SH-SY5Y (cell line): Measurements from ENCODE around the gene PALM3.
A peak's percentile ranks its signal among the peaks of the same experiment; 100 is the strongest.

ENCODE experiments used
- GATA2 ChIP-seq: IDR thresholded peaks from 2 replicates; pipeline ENCODE4 v1.6.1; 2011; ENCODE audit warnings: mild to moderate bottlenecking, low read depth, low read length
- GATA3 ChIP-seq: IDR thresholded peaks from 2 replicates; pipeline ENCODE4 v1.6.1; 2011; ENCODE audit warnings: low read depth, mild to moderate bottlenecking, low read length, moderate library complexity

Gene PALM3

DNA sequence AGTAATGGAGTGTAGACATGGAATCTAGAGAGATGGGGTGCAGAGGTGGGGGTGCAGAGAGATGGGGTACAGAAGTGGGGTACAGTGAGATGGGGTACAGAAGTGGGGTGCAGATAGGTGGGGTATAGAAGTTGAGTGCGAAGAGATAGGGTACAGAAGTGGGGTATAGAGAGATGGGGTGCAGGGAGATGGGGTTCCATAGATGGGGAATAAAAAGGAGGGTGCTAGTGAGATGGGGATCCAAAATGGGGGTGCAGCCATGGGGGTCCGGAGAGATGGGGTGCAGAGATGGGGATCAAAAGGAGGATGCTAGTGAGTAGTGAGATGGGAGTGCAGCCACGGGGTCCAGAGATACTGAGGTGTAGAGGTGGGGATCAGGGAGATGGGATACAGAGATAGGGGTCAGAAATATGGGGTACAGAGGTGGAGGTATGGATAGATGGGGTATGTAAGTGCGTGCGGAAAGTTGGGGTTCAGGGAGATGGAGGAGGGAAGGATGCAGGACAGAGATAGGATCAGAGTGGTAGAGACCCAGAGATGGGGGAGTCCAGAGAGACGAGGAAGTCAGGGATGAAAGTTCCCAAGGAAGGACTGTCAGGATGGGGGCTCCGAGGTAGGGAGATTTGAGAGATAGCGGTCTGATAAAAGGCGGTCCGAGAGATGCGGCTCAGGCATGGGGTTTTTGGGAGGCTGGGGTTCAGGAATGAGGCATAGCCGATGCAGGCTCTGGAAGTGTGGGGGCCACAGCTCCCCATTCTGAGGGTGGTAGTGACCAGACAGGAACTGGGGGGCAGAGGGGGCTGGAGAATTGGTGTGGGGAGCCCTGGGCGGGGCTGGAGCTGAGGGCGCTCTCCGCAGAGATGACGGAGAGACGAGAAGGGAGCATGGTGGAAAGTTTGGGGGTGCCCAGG is 3.4 kb downstream of the PALM3 start:
- peak; percentile 44; the same call in 1 of the 2 replicates for TF ChIP-seq GATA2
- TF ChIP-seq GATA3, result no peak

DNA sequence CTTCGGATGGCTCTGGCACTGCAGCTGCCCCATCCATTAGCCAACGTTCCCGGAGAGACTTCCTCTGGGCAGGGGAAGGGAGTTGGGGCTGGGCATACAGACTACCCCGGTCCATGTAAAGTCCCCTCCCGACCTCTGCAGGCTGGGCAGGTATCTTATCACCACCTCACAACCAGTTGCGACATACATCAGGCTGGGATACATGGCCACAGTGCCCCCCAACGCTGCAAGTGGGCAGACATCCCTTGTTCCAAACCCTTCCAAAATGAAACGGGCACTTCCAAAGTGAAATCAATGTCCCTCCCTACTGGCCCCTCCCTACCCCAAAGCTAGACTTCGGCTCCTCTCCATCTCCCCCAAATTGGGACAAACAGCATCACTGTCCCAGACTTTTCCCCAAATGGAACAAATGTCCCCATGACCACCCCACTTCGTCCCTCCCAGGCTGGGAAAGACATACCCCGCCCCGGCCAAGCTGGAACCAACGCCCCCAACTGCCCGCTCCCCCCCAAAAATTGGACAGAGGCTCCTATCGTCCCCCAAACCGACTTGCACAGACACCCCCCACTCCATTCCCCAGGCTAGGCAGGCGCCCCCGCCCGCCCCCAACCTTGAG is 5.0 kb downstream of the PALM3 start:
- no peak for TF ChIP-seq GATA3
- TF ChIP-seq GATA2, result no peak

DNA sequence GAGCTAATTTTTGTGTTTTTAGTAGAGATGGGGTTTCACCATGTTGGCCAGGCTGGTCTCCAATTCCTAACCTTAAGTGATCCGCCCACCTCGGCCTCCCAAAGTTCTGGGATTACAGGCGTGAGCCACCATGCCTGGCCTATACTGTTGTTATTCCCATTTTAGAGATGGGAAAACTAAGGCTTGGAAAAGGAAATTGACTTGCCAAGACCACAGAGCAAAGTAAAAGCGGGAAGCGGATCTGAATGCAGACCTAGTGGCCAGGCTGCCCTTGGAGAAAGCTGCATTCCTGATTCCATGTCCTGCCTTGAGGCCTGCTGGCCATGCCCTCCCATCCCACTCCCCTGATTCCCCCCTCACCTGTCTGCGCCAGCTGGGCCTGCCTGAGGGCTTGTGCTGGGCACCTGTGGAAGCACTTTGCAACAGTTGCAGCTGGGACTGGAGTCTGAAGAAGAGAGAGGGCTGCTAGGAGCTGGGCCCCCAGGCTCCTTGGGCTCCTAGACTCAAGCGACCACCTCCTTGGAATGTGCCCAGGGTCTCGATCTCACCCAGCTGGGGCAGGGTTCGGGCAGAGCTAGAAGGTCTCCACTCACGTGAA is 5.7 kb downstream of the PALM3 start:
- TF ChIP-seq GATA2, result no peak

DNA sequence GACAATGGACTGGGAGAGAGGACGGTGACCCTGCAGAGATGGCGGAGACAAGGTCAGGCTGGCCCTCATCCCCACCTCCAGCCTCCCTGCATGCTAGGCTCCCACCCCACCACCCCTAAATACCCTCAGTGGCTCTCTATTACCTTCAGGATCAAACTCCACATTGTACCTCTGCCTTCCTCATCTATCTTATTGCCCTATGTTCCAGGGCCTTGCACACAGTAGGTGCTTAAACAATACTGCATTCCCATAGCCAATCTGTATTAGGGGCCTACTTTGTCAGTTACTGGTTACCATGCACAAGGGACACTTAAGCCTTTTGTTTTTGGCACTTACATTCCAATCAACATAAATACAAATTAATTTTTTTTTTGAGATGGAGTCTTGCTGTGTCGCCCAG is 6.5 kb downstream of the PALM3 start:
- no peak for TF ChIP-seq GATA2
- no peak for TF ChIP-seq GATA3

DNA sequence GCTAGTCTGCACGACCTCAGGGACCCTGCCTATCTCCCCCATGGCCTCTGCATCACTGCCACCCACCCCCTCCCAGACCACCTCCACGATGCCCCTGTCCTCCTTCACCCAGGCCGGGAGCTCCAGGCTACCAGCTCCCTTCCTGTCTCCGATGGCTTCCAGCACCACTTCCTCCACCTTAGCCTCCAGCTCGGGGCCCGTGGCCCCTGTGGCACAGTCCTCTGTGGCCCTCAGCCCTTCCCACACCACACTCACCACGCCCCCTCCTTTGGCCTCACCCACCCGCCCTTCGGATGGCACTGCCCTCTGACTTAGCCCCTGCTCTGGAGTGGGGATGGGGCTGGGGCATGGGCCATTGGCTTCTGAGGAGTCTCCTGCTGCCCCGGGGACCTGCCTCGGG is 7.2 kb downstream of the PALM3 start:
- TF ChIP-seq GATA3, result no peak
- no peak for TF ChIP-seq GATA2

DNA sequence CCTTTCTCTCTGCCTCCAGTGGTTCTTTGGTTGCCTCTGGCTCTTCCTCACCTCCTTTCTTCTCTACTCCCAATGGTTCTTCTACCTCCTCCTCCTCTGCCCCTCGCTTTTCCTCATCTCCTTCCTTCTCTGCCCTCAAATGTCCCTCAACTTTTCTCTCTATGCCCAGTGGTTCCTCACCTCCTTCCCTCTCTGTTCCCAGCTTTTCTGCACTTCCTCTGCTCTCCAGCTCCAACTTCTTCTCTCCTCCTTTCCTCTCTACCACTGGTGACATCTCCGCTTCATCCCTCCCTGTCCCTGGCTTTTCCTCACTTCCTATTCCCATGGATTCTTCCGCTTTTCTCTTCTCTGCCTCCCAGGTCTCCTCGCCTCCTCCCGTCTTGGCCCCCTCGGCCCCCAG is 7.8 kb downstream of the PALM3 start:
- no peak for TF ChIP-seq GATA3
- no peak for TF ChIP-seq GATA2

DNA sequence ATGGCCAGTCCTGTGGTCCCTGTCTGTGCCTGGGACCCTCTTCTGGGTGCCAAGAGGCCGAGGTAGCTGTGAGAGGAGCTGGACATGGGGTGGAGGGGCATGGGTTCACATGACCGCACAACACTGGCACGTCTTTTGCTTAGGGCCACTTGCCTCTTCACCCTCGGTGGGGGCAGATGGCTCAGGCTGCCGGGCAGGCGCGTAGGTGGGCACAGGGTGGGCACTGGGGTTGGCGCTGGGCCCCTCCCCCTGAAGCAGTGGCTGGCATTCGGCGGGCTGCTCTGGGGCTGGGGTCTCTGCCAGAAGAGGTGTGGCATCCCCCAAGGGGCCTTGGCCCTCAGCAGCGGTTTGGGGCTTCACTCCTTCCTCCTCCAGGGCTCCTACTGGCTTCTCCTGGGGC is 8.4 kb downstream of the PALM3 start:
- TF ChIP-seq GATA2, result no peak
- no peak for TF ChIP-seq GATA3

DNA sequence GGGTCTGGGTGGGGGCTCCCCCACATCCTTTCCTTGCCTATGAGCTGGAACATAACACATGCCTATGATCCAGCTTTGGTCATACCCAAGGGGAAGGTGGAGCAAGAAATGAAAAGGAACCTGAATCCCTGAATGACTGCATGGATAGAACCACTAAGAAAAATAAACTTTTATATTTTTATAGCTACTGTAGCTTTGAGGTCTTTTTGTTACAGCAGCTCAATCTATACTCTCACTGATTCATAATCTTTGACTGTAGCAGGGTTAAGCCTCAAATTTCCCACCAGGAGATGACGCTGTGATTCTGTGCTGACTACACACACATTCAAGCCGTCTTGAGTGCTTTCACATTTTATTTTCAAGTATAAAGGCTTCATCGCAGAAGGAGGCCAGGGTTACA is 8.8 kb downstream of the PALM3 start:
- no peak for TF ChIP-seq GATA2
- no peak for TF ChIP-seq GATA3

DNA sequence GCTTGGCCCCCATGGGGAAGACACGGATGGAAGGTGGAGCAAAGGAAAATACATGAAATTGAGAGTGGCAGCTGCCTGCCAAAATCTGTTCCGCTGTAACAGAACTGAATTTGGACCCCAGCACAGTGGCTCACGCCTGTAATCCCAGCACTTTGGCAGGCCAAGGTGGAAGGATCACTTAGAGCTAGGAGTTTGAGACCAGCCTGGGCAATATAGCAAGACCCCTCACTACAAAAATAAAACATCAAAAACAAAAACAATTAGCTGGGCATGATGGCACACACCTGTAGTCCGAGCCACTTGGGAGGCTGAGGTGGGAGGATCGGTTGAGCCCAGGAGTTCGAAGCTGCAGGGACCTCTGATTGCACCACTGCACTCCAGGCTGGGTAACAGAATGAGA is 9.4 kb downstream of the PALM3 start:
- no peak for TF ChIP-seq GATA3
- TF ChIP-seq GATA2, result no peak

DNA sequence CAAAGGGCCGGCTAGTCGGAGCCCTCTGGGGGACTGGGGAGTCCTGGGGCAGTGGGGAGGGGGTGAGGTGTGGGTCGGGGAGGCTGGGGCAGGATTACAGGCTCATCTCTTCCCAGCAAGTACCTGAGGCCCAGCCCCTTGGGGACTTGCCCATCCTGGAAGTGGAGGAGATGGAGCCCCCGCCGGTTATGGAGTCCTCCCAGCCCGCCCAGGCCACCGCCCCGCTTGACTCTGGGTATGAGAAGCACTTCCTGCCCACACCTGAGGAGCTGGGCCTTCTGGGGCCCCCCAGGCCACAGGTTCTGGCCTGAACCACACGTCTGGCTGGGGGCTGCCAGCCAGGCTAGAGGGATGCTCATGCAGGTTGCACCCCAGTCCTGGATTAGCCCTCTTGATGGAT is 9.9 kb downstream of the PALM3 start:
- TF ChIP-seq GATA3 (no peak), GATA2 (no peak)

DNA sequence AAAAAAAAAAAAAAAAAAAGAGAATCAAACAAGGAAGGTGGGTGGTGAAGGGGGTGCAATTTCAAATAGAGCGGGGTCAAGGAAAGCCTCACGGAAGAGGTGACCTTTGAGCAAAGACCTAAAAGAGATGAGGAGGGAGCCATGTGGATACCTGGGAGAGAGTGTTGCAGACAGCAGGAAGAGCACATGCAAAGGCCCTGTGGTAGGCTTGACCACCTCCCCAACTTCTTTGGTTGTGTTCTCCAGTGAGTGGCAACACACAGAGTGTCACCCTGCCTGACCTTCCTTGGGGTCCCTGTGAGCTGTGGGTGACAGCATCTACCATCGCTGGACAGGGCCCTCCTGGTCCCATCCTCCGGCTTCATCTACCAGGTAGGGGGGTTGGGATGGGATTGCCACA is 11.4 kb downstream of the PALM3 start:
- TF ChIP-seq GATA2 (no peak), GATA3 (no peak)

DNA sequence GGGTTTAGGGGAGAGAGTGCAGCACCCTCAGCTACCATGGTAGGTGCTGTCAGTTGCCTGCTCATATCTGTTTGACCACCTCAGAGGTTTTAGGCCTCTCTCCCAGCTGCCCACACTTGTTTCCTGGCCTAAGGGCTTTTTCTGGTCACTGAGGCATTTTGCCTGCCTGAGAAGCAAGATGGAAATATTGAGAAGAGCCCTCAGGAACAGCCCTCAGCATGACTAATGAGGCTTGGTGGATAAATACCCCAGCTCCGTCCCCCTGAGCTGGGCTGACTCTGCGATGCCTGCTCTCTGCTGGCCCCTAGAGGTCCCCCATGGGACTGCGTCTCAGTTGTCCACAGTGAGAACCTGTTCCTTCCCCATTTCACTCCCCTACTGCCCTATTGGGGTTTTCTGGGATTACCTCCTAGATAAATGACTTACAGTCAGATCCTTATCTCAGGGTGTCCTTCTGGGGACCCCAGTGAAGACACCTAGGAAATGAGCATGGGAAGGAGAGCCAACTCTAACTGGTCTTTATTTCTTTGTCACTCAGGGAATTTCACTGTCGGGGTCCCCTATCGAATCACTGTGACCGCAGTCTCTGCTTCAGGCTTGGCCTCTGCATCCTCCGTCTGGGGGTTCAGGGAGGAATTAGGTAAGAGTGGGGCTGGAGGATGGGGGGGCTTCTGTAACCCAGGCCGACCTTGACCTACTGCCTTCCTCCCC is 13.3 kb downstream of the PALM3 start:
- TF ChIP-seq GATA2, result no peak

DNA sequence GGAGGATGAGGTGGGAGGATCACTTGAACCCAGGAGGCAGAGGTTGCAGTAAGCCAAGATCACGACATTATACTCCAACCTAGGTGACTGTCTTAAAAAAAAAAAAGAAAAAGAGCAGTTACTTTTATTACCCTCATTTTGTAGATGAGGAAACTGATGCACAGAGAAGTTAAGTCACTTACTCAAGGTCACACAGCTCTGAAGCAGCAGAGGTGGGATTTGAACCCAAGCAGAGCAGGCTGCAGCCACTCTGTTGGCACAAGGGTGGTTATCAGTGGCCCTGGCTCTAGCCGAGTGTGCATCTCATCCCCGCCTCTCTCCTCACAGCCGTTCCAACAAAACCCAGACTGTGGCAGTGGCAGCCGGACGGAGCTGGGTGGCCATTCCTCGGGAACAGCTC is 22.7 kb downstream of the PALM3 start:
- no peak for TF ChIP-seq GATA3
- TF ChIP-seq GATA2, result no peak

DNA sequence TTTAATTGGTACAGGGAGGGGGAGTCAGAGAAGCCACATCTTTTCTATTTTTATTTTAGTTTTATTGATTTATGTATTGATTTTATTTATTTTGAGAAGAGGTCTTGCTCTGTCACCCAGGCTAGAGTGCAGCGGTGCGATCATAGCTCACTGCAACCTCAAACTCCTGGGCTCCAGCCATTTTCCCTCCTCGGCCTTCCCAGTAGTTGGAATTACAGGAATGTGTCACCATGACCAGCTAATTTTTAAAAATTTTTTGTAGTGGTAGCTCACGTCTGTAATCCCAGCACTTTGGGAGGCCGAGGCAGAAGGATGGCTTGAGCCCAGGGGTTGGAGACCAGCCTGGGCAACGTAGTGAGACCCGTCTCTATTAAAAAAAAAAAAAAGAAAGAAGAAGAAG is 26.2 kb downstream of the PALM3 start:
- TF ChIP-seq GATA2, result no peak
- no peak for TF ChIP-seq GATA3
